ENCODE results near the gene KAT6B.

DNA sequence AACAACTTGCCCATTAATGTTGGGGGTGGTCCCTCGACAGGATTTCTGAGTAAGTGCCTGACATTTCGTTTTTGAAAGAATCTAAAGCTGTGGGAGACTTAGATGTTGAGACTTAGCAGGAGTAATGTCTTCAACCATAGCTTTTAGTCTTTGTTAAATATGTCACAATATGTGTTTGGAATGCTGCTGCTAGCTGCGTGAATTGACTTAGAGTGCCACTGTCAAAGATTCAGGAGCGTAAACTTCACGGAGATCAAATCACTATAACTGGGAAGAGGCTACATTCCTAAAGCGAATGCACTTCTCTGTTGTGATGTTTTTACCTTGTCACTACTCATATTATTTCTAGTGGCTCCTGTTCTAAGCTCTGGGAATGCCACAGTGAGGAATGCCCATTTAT lies 193.8 kb downstream of the KAT6B start:
- TF ChIP-seq, protein P1, sequence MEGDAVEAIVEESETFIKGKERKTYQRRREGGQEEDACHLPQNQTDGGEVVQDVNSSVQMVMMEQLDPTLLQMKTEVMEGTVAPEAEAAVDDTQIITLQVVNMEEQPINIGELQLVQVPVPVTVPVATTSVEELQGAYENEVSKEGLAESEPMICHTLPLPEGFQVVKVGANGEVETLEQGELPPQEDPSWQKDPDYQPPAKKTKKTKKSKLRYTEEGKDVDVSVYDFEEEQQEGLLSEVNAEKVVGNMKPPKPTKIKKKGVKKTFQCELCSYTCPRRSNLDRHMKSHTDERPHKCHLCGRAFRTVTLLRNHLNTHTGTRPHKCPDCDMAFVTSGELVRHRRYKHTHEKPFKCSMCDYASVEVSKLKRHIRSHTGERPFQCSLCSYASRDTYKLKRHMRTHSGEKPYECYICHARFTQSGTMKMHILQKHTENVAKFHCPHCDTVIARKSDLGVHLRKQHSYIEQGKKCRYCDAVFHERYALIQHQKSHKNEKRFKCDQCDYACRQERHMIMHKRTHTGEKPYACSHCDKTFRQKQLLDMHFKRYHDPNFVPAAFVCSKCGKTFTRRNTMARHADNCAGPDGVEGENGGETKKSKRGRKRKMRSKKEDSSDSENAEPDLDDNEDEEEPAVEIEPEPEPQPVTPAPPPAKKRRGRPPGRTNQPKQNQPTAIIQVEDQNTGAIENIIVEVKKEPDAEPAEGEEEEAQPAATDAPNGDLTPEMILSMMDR (IDR thresholded peaks at IDR 0.05), result no peak
- TF ChIP-seq POLR2A (IDR thresholded peaks at IDR 0.05), result no peak

Data from prostate gland (tissue), 2 donors.